ENCODE results near the gene DYNLRB2.

The DYNLRB2 gene

GRCh38 chr16:80552277-80552676, 11.5 kb downstream of the DYNLRB2 start:
- DNase-seq (ENCODE audit: low read depth) = no peak

GRCh38 chr16:80554033-80554432, 13.2 kb downstream of the DYNLRB2 start:
- DNase-seq (ENCODE audit: low read depth) = no peak

GRCh38 chr16:80556481-80556880, 15.7 kb downstream of the DYNLRB2 start:
- DNase-seq (ENCODE audit: low read depth) = no peak

- no peak for DNase-seq (ENCODE audit: low read depth)
Measured at GRCh38 chr16:80557037-80557436, 16.2 kb downstream of the DYNLRB2 start.

- DNase-seq (ENCODE audit: low read depth) = no peak
Measured at GRCh38 chr16:80559369-80559768, 18.6 kb downstream of the DYNLRB2 start.

GRCh38 chr16:80563066-80563465, 22.3 kb downstream of the DYNLRB2 start:
- DNase-seq (ENCODE audit: low read depth) = no peak

- DNase-seq (ENCODE audit: low read depth) = no peak
Measured at GRCh38 chr16:80564394-80564793, 23.6 kb downstream of the DYNLRB2 start.

GRCh38 chr16:80569440-80570105, 28.8 kb downstream of the DYNLRB2 start:
- peak; percentile 65 for DNase-seq (ENCODE audit: low read depth)

GRCh38 chr16:80570106-80570478, 29.3 kb downstream of the DYNLRB2 start:
- no peak for DNase-seq (ENCODE audit: low read depth)

GRCh38 chr16:80573700-80574120, 32.9 kb downstream of the DYNLRB2 start:
- DNase-seq (ENCODE audit: low read depth) = no peak

GRCh38 chr16:80576343-80576912, 35.6 kb downstream of the DYNLRB2 start:
- no peak for DNase-seq (ENCODE audit: low read depth)

- DNase-seq (ENCODE audit: low read depth) = no peak
Measured at GRCh38 chr16:80577485-80578280, 36.9 kb downstream of the DYNLRB2 start.

GRCh38 chr16:80580109-80580832, 39.5 kb downstream of the DYNLRB2 start:
- peak; percentile 38 for DNase-seq (ENCODE audit: low read depth)

- peak; percentile 34 for DNase-seq (ENCODE audit: low read depth)
Measured at GRCh38 chr16:80583466-80583865, 42.7 kb downstream of the DYNLRB2 start.

GRCh38 chr16:80585764-80586163, 45.0 kb downstream of the DYNLRB2 start:
- no peak for DNase-seq (ENCODE audit: low read depth)

GRCh38 chr16:80586476-80586875, 45.7 kb downstream of the DYNLRB2 start:
- no peak for DNase-seq (ENCODE audit: low read depth)

GRCh38 chr16:80587071-80587470, 46.3 kb downstream of the DYNLRB2 start:
- DNase-seq (ENCODE audit: low read depth) = no peak

GRCh38 chr16:80591071-80591915, 50.5 kb downstream of the DYNLRB2 start:
- DNase-seq (ENCODE audit: low read depth) = no peak

GRCh38 chr16:80592273-80592672, 51.5 kb downstream of the DYNLRB2 start:
- DNase-seq (ENCODE audit: low read depth) = no peak

GRCh38 chr16:80594756-80595155, 54.0 kb downstream of the DYNLRB2 start:
- no peak for DNase-seq (ENCODE audit: low read depth)

- no peak for DNase-seq (ENCODE audit: low read depth)
Measured at GRCh38 chr16:80596507-80597207, 55.9 kb downstream of the DYNLRB2 start.
